ENCODE data around the gene AMN.

The AMN gene

GRCh38 chr14:102949801-102950451, 27.5 kb downstream of the AMN start:
- DNase-seq (ENCODE audit: low spot score) = no peak
- in situ Hi-C loops (cut with MboI; ENCODE audit: low pct_unique_long_range_greater_than_20kb, low sequenced_read_pairs, unreplicated experiment) = no loop called here
- no peak for TF ChIP-seq CTCF (IDR thresholded peaks at IDR 0.05; ENCODE audit: extremely low read depth, insufficient read depth, missing control alignments)

- in situ Hi-C loops (cut with MboI; ENCODE audit: low pct_unique_long_range_greater_than_20kb, low sequenced_read_pairs, unreplicated experiment) = no loop called here
- no peak for TF ChIP-seq CTCF (IDR thresholded peaks at IDR 0.05; ENCODE audit: extremely low read depth, insufficient read depth, missing control alignments)
- DNase-seq (ENCODE audit: low spot score) = no peak
These were observed 28.6 kb downstream of the AMN start for GRCh38 chr14:102951034-102951433.

GRCh38 chr14:102951799-102952198, 29.3 kb downstream of the AMN start:
- in situ Hi-C loops (cut with MboI; ENCODE audit: low pct_unique_long_range_greater_than_20kb, low sequenced_read_pairs, unreplicated experiment) = no loop called here
- no peak for DNase-seq (ENCODE audit: low spot score)
- no peak for TF ChIP-seq CTCF (IDR thresholded peaks at IDR 0.05; ENCODE audit: extremely low read depth, insufficient read depth, missing control alignments)

GRCh38 chr14:102952276-102952675, 29.8 kb downstream of the AMN start:
- no peak for TF ChIP-seq CTCF (IDR thresholded peaks at IDR 0.05; ENCODE audit: extremely low read depth, insufficient read depth, missing control alignments)
- in situ Hi-C loops (cut with MboI; ENCODE audit: low pct_unique_long_range_greater_than_20kb, low sequenced_read_pairs, unreplicated experiment) = no loop called here
- no peak for DNase-seq (ENCODE audit: low spot score)

DNA sequence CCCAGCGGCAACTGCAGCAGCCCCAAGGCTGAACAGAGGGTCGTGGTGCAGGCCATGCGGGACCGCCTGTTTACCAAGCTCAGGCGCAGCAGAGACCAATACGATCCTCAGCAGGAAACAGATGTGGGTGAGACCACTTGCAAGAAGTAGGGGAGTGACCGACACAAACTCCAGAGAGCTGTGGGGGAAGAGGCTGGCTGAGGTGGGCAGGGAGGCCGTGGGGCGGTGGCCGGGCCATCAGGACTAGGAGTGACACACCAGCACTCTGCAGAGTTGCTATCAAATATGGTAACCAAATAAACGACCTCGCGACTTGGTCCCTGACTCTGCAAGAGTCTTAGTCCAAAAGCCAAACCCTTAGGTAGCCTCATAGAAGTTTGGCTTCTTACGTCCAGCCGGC, 30.6 kb downstream of the AMN start:
- in situ Hi-C loops (cut with MboI; ENCODE audit: low pct_unique_long_range_greater_than_20kb, low sequenced_read_pairs, unreplicated experiment) = no loop called here

GRCh38 chr14:102954081-102954789, 31.8 kb downstream of the AMN start:
- TF ChIP-seq CTCF (IDR thresholded peaks at IDR 0.05; ENCODE audit: extremely low read depth, insufficient read depth, missing control alignments) = no peak
- DNase-seq (ENCODE audit: low spot score) = no peak
- in situ Hi-C loops (cut with MboI; ENCODE audit: low pct_unique_long_range_greater_than_20kb, low sequenced_read_pairs, unreplicated experiment) = no loop called here

More for the DNA sequence above, 30.6 kb downstream of the AMN start:
- TF ChIP-seq CTCF (IDR thresholded peaks at IDR 0.05; ENCODE audit: extremely low read depth, insufficient read depth, missing control alignments) = no peak
- DNase-seq (ENCODE audit: low spot score) = no peak
